Epithelial cell of esophagus (primary cell): ENCODE results near the gene PRDX3.

Experiments
- DNase-seq: peaks from one replicate; pipeline ENCODE4 v3.0.0; 2010; ENCODE audit warnings: low read depth
- H3K4me3 ChIP-seq: 2 replicates; pipeline ENCODE4 v1.5.1; 2011; ENCODE audit warnings: mild to moderate bottlenecking, low read length, control low read depth
- CTCF ChIP-seq: IDR thresholded peaks from 2 replicates; pipeline ENCODE4 v1.5.1; 2011; ENCODE audit warnings: low read depth, mild to moderate bottlenecking, low read length, control low read depth, inconsistent platforms; ENCODE audit not compliant: insufficient read depth; ENCODE audit errors: missing control alignments

Gene PRDX3

DNA sequence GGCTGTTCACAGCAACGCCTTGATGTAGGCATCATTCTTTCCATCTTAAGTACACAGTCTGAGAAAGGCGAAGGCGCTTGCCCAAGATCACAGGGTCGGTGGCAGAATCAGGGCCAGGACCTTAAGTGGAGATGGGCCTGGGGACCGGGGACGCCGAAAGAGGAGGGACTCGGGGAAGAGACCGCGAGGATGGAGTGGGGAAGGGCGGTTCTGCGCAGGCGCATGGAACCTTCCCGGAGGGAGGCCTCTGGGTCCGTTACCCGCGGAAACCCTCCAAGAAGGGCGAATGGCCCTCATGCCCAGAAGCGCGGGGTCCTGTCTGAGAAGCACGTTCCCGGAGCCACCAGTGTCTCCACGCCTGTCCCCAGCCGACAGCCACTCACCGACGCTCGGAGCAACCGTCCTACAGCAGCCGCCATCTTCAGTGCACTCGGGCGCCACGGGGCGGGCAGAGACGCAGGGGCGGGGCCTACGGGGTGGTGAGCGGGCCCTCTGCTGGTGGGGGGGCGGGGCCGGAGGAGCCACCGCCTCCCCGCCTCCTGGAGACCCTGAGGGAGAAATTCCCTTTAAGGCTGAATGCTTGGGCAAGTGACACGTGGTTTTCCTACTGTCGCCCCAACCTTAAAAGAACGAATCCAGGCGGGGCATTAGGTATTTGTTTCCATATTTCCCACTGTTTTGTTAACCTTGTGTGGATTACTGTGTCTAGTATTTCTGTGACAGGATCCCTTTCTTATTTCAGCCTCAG lies at the start of gene PRDX3:
Gene PRDX3 (minus strand): TSS at position 441 of the 748 bp plus-strand sequence. CDS start 22 bp downstream, at position 419.
- TF ChIP-seq CTCF: peak; percentile 11
- DNase-seq: peak; percentile 88
- peak within 1 kb of the TSS; percentile 84 for H3K4me3 ChIP-seq

DNA sequence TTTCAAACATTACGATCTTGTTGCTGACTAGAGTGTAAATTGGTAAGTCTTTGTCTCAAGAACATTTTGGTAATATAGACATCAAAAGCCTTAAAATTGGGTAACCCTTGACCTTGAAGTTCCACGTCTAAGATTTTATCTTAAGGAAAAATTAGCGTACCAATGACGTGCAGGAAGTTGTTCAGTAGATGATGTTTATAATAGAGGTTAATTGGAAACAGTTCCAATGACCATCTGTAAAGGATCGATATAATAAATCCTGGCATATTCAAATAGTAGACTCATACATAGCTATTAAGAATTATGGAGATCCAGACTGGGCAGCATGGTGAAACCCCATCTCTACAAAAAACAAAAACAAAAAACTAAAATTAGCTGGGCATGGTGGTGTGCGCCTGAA lies 49.2 kb upstream of the PRDX3 start:
- H3K4me3 ChIP-seq: no peak overlapping the region
- DNase-seq: no peak
- TF ChIP-seq CTCF: no peak

GRCh38 chr10:119225083-119225658 lies 46.6 kb upstream of the PRDX3 start:
- no peak for TF ChIP-seq CTCF
- H3K4me3 ChIP-seq: no peak overlapping the region
- no peak for DNase-seq

DNA sequence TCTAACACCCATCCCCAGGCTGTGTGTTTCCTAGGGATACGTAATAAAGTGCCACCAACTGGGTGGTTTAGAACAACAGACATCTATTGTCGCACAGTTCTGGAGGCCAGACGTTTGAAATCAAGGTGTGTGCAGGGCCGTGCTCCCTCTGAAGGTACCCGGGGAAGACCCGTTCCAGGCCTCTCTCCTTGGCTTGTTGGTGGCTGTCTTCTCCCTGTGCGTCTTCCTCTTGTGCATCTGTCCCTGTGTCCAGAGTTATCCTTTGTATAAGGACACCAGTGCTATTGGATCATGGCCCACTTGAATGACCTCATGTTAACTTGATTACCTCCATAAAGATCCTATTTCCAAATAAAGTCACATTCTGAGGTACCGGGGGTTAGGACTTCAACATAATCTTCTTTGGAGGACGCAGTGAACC lies 44.4 kb upstream of the PRDX3 start:
- no peak overlapping the region for H3K4me3 ChIP-seq
- no peak for DNase-seq
- TF ChIP-seq CTCF: no peak

DNA sequence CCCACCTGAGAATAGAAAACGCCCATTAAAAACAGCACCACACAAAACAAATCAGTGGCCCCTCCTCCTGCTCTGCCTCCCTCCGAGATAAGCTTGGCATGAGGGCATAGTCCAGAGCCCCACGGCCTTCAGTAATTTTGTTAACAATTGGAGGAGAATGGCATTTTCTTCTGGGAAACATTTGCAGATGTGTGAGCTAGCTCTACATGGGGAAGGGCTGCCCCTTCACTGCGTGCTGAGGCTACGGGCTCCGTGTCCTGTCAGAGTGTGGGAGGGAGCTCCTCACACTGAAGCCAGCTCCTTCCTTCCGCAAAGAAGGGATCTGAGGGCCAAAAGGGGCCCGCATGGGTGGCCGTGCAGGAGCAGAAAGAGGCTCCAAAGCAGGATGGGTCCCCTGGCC lies 43.9 kb upstream of the PRDX3 start:
- no peak for DNase-seq
- H3K4me3 ChIP-seq: no peak overlapping the region
- TF ChIP-seq CTCF: no peak

- TF ChIP-seq CTCF: no peak
- no peak for DNase-seq
- H3K4me3 ChIP-seq: no peak overlapping the region
Measured at GRCh38 chr10:119221666-119222065, 43.1 kb upstream of the PRDX3 start.
